OCI-LY7 (cell line): Measurements from ENCODE around the gene NAV2. TPM values are rescaled to one million over a fixed set of nuclear protein-coding genes. Genes with fewer than 3 reads are reported as not detected.
A peak's percentile ranks its signal among the peaks of the same experiment; 100 is the strongest.

Experiments
- BruUV-seq: library from RNA; stranded (reverse); fragments of 400-500 nt; replicated peaks from 2 replicates; lab custom pipeline; 2021; lab: Mats Ljungman, UMichigan
- CTCF ChIA-PET: fragments of 300-600 bp; sonication (Branson Sonifier 250); formaldehyde crosslinking; loops from one replicate; lab custom pipeline; 2022; ENCODE audit warnings: antibody characterized with exemption; ENCODE audit not compliant: unreplicated experiment; lab: Charles Lee
- POLR2A ChIA-PET: fragments of 300-600 bp; sonication (Branson Sonifier 250); formaldehyde crosslinking; loops from one replicate; lab custom pipeline; 2022; ENCODE audit warnings: antibody characterized with exemption; lab: Charles Lee
- DNase-seq: peaks from one replicate; pipeline ENCODE4 v3.0.0-alpha.2; 2015; ENCODE audit warnings: low spot score
- H2AFZ ChIP-seq: fragments of 200-600 bp; sonication (generic), shearing (Covaris generic); 2 replicates; pipeline ENCODE4 v1.6.1; 2014; ENCODE audit warnings: mild to moderate bottlenecking, antibody characterized with exemption, low read length, moderate library complexity
- H3K27ac ChIP-seq: fragments of 200-600 bp; sonication (generic); 2 replicates; pipeline ENCODE4 v1.5.1; 2014; ENCODE audit warnings: mixed run types, low read depth, mild to moderate bottlenecking, moderate library complexity, low read length, inconsistent platforms; ENCODE audit not compliant: poor library complexity, severe bottlenecking
- H3K36me3 ChIP-seq: fragments of 200-600 bp; sonication (generic); 2 replicates; pipeline ENCODE4 v1.6.1; 2014; ENCODE audit warnings: mild to moderate bottlenecking, antibody characterized with exemption, low read length, moderate library complexity, mixed read lengths; ENCODE audit not compliant: insufficient read depth
- H3K4me1 ChIP-seq: fragments of 200-600 bp; sonication (generic); 2 replicates; pipeline ENCODE4 v1.5.1; 2014; ENCODE audit warnings: mild to moderate bottlenecking, low read length; ENCODE audit not compliant: insufficient read depth, poor library complexity, severe bottlenecking
- H3K4me2 ChIP-seq: fragments of 200-600 bp; sonication (generic); 2 replicates; pipeline ENCODE4 v1.6.1; 2014; ENCODE audit warnings: mild to moderate bottlenecking, low read length
- H3K4me3 ChIP-seq: fragments of 200-600 bp; sonication (generic); 2 replicates; pipeline ENCODE4 v1.5.1; 2014; ENCODE audit warnings: mild to moderate bottlenecking, low read depth, low read length; ENCODE audit not compliant: poor library complexity, severe bottlenecking
- H3K79me2 ChIP-seq: fragments of 200-600 bp; sonication (generic); 2 replicates; pipeline ENCODE4 v1.6.1; 2016; ENCODE audit warnings: low read depth, mild to moderate bottlenecking, low read length, moderate library complexity, mixed read lengths; ENCODE audit not compliant: insufficient read depth
- H3K9me2 ChIP-seq: fragments of 200-600 bp; sonication (generic); 2 replicates; pipeline ENCODE4 v1.6.1; 2016; ENCODE audit warnings: mild to moderate bottlenecking, low read length, mixed read lengths; ENCODE audit not compliant: insufficient read depth
- H3K9me3 ChIP-seq: fragments of 200-600 bp; sonication (generic); 2 replicates; pipeline ENCODE4 v1.6.1; 2014; ENCODE audit warnings: mild to moderate bottlenecking, mixed run types, low read length, mixed read lengths
- H4K20me1 ChIP-seq: fragments of 200-600 bp; sonication (generic); 2 replicates; pipeline ENCODE4 v1.6.1; 2014; ENCODE audit warnings: mild to moderate bottlenecking, antibody characterized with exemption, low read length, moderate library complexity, mixed read lengths; ENCODE audit not compliant: insufficient read depth
- EZH2phosphoT487 ChIP-seq: fragments of 200-600 bp; sonication (generic); IDR thresholded peaks from 2 replicates; pipeline ENCODE4 v1.6.1; 2018; ENCODE audit warnings: low read depth, borderline replicate concordance, mild to moderate bottlenecking, mixed run types, antibody characterized with exemption, low read length, moderate library complexity, mixed read lengths
- intact Hi-C: fragments of 100-400 bp; cut with micrococcal nuclease; formaldehyde crosslinking; loops from one replicate; pipeline ENCODE4 v1.10.0; 2022; ENCODE audit not compliant: unreplicated experiment
- total RNA-seq, 2 experiments: library from RNA; depleted of rRNA in 1 of 2; stranded (reverse); fragments of >200 nt in 1 of 2; shearing (Covaris generic) in 1 of 2; gene quantifications; 2 replicates each; pipeline ENCODE4 v1.2.3, GENCODE V29; 2014 to 2022
- TF ChIP-seq, protein P1 (sequence below): fragments of 200-600 bp; sonication (generic); conservative IDR thresholded peaks from 2 replicates; pipeline ENCODE4 v1.5.1; 2014; ENCODE audit warnings: mild to moderate bottlenecking, antibody characterized with exemption, low read length, moderate library complexity, mixed read lengths

The NAV2 gene
- total RNA-seq, 2 experiments from 2014 or later = 0.06 to 0.68 TPM

DNA sequence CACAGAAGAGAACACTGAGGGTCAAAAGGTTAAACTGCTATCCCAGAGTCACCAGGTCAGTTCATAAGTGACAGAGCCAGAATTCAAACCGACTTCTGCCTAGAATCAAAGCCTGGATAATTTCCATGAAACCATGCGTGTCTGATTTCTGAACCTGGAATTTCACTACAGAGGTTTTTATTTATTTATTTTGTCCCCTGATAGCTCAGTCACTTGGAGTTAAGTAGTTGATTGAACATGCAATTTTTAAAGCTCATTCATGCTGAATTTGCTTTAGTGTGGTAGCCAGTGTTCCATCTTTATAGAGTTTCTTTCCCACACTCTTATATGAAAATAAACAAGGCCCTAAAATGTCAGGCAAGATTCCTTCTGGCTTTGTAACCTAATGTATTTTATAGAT lies 93.2 kb downstream of the NAV2 start:
- H2AFZ ChIP-seq = no peak overlapping the region
- H3K4me1 ChIP-seq = no peaks in the 10 kb centered on the region
- no peak overlapping the region for H3K27ac ChIP-seq
- H4K20me1 ChIP-seq = no peaks in the 10 kb centered on the region
- no peak overlapping the region for H3K4me3 ChIP-seq
- no peaks in the 10 kb centered on the region for H3K9me2 ChIP-seq
- no peaks in the 10 kb centered on the region for H3K79me2 ChIP-seq
- no peak for TF ChIP-seq EZH2phosphoT487
- TF ChIP-seq, protein P1, sequence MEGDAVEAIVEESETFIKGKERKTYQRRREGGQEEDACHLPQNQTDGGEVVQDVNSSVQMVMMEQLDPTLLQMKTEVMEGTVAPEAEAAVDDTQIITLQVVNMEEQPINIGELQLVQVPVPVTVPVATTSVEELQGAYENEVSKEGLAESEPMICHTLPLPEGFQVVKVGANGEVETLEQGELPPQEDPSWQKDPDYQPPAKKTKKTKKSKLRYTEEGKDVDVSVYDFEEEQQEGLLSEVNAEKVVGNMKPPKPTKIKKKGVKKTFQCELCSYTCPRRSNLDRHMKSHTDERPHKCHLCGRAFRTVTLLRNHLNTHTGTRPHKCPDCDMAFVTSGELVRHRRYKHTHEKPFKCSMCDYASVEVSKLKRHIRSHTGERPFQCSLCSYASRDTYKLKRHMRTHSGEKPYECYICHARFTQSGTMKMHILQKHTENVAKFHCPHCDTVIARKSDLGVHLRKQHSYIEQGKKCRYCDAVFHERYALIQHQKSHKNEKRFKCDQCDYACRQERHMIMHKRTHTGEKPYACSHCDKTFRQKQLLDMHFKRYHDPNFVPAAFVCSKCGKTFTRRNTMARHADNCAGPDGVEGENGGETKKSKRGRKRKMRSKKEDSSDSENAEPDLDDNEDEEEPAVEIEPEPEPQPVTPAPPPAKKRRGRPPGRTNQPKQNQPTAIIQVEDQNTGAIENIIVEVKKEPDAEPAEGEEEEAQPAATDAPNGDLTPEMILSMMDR = no peak
- POLR2A ChIA-PET = no interaction called here
- CTCF ChIA-PET = no interaction called here
- intact Hi-C loops = no loop called here
- no peaks in the 10 kb centered on the region for H3K36me3 ChIP-seq
- BruUV-seq = no TSS peak
- no peak overlapping the region for H3K4me2 ChIP-seq
- no peak for DNase-seq
- no peaks in the 10 kb centered on the region for H3K9me3 ChIP-seq

DNA sequence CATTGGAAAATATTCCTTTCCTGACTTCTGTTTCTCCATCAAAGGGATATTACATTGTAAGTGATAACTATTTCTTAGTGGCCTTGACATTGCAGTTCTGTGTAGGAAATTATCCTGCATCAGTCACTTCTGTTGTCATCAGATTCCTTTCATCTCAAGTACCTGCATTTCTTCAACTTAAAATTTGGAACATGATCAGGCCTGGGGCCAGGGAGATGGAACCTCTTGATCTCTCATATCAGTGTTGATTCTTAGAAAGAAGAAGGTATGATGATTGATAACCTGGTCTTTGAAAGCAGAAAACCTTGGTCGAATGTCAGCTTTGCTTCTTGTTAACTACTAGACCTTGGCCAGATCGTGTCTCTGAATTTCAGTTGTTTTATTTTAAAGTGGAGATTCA lies 93.6 kb downstream of the NAV2 start:
- Histone ChIP-seq H3K36me3 (no peaks in the 10 kb centered on the region), H2AFZ (no peak overlapping the region), H4K20me1 (no peaks in the 10 kb centered on the region), H3K9me3 (no peaks in the 10 kb centered on the region), H3K4me2 (no peak overlapping the region), H3K27ac (no peak overlapping the region), H3K4me3 (no peak overlapping the region), H3K79me2 (no peaks in the 10 kb centered on the region), H3K4me1 (no peaks in the 10 kb centered on the region), H3K9me2 (no peaks in the 10 kb centered on the region)
- BruUV-seq = no TSS peak
- ChIA-PET POLR2A (no interaction called here), CTCF (no interaction called here)
- TF ChIP-seq EZH2phosphoT487 = no peak
- TF ChIP-seq, protein P1 = no peak
- no peak for DNase-seq
- intact Hi-C loops = no loop called here

DNA sequence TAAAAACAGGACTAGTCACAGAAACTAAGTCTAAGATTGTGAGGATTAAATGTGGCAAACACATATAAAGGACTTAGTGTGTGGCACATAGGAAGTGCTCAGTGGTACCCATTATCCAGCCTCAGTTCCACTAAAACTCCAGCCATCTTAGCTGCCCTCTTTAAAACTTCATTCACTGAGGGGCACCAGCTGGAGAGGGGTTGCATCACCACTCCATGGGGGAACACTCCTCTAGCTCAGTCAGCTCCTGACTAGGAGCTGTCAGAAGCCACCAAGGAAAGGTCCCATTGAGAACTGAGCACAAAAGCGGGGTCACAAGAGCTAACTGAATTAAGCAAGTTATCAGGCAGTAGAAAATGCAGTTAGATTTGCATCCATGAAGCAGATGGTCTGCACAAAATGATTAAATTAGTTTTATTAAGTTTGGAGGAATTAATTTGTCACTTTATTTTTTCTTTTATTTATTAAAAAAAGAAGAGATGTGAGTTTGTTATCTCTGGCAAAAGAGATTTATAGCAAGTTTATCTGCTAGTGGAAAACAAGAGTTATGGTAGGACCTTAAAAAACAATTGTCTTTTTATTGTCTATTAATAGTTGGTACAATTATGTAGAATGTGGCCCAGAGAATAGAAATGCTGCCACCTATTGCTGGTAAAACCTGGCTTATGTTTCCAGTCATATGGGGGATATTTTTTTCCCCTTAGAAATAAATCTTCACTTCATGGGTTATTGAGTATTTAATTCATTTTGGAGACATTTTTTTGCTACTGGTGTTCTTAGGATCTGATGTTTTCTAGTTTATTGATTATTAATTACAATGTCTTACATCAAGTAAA lies 95.7 kb downstream of the NAV2 start:
- intact Hi-C loops = no loop called here
- ChIA-PET CTCF (no interaction called here), POLR2A (no interaction called here)

More for the DNA sequence above, 95.7 kb downstream of the NAV2 start:
- Histone ChIP-seq H3K36me3 (no peaks in the 10 kb centered on the region), H2AFZ (no peak overlapping the region), H3K4me3 (no peak overlapping the region), H3K79me2 (no peaks in the 10 kb centered on the region), H3K4me2 (no peak overlapping the region), H3K9me2 (no peaks in the 10 kb centered on the region), H4K20me1 (no peaks in the 10 kb centered on the region), H3K27ac (no peak overlapping the region), H3K9me3 (no peaks in the 10 kb centered on the region), H3K4me1 (no peaks in the 10 kb centered on the region)
- TF ChIP-seq, protein P1 = peak; percentile 56
- no peak for TF ChIP-seq EZH2phosphoT487
- no peak for DNase-seq
- BruUV-seq = no TSS peak
